Measurements from ENCODE around the gene BDNF. TPM values are rescaled to one million over a fixed set of nuclear protein-coding genes. Genes with fewer than 3 reads are reported as not detected.

The BDNF gene
- polyA plus RNA-seq, 1 donor (not counting 4 experiments of a cell fraction or from before 2014, with no cell fraction given), result 0.35 TPM

- H3K79me2 ChIP-seq (ENCODE audit: control insufficient read depth, insufficient read depth, low read length), result no peaks in the 10 kb centered on the region
- H2AFZ ChIP-seq (ENCODE audit: control insufficient read depth, low read length), result peak overlapping the region; percentile 59
- no peaks in the 10 kb centered on the region for H4K20me1 ChIP-seq (ENCODE audit: control insufficient read depth, extremely low read depth, insufficient read depth, low read length)
- no peak overlapping the region for H3K9ac ChIP-seq (ENCODE audit: control insufficient read depth, extremely low read depth, insufficient read depth, low read length)
- H3K36me3 ChIP-seq (ENCODE audit: control insufficient read depth in 2 of 2, extremely low read depth in 1 of 2, insufficient read depth in 2 of 2, low read length in 2 of 2), result no peaks in the 10 kb centered on the region
- H3K9me1 ChIP-seq (ENCODE audit: control insufficient read depth, extremely low read depth, insufficient read depth, low read length), result no peaks in the 10 kb centered on the region
- peaks cover 15% of the 10 kb centered on the region for H3K4me1 ChIP-seq (ENCODE audit: control insufficient read depth, extremely low read depth, insufficient read depth, low read length)
- TF ChIP-seq EZH2 (IDR thresholded peaks at IDR 0.05; ENCODE audit: low read length) (peak; percentile 7), CTCF (optimal IDR thresholded peaks at IDR 0.05 in 1 of 3, IDR thresholded peaks at IDR 0.05 in 1 of 3, conservative IDR thresholded peaks at IDR 0.05 in 1 of 3; ENCODE audit: extremely low read depth in 1 of 3, insufficient read depth in 2 of 3, low read length in 3 of 3) (peak in 2 of 3 experiments; percentile 7 to 39)
- FAIRE-seq, result no peak
- H3K27me3 ChIP-seq (ENCODE audit: control insufficient read depth, extremely low read depth, insufficient read depth, low read length), result peaks cover 53% of the 10 kb centered on the region
- H3K4me3 ChIP-seq (ENCODE audit: control insufficient read depth in 2 of 3, extremely low read depth in 1 of 3, insufficient read depth in 2 of 3, low read depth in 1 of 3, low read length in 3 of 3), result peak overlapping the region in 2 of 3 experiments; percentile 71
- H3K4me2 ChIP-seq (ENCODE audit: control insufficient read depth, extremely low read depth, insufficient read depth, low read depth, low read length), result peak overlapping the region; percentile 98
- no peak overlapping the region for H3K27ac ChIP-seq (ENCODE audit: control insufficient read depth, insufficient read depth, low read length)
- H3K9me3 ChIP-seq (ENCODE audit: control insufficient read depth, low read depth, low read length), result no peaks in the 10 kb centered on the region
- dilution Hi-C loops (cut with MboI; ENCODE audit: extremely low pct_ligation_motif_present, low sequenced_read_pairs), result no loop called here
- DNase-seq (ENCODE audit: low read depth, low spot score), result no peak
Measured at GRCh38 chr11:27701355-27702105, 1.3 kb upstream of the BDNF start.

DNA sequence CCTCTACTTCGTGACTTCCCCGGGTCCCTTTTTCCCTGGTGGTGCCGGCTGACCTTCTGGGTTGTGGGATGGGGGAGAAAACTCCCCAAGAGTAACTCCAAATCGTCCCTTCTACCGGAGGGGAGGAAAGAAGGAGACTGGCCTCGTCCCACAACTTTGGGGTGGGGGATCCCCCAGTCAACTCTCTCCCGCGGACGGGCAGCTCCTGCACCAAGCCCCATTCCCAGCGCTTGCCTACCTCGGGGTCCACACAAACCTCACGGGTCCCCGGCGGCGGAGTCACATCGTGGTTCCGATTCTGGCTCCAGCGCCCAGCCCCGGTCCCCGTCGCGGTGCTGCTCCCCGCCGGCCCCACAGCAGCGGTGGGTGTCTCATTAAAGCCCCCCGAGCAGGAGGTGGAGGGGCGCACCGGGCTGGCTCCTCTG, 317 bp downstream of the BDNF start:
- peak overlapping the region; percentile 43 for H2AFZ ChIP-seq (ENCODE audit: control insufficient read depth, low read length)
- H3K27me3 ChIP-seq (ENCODE audit: control insufficient read depth, extremely low read depth, insufficient read depth, low read length), result peaks cover 53% of the 10 kb centered on the region
- H3K9ac ChIP-seq (ENCODE audit: control insufficient read depth, extremely low read depth, insufficient read depth, low read length), result no peak overlapping the region
- peak overlapping the region; percentile 72 for H3K4me2 ChIP-seq (ENCODE audit: control insufficient read depth, extremely low read depth, insufficient read depth, low read depth, low read length)
- no peaks in the 10 kb centered on the region for H3K79me2 ChIP-seq (ENCODE audit: control insufficient read depth, insufficient read depth, low read length)
- H3K9me1 ChIP-seq (ENCODE audit: control insufficient read depth, extremely low read depth, insufficient read depth, low read length), result no peaks in the 10 kb centered on the region
- H3K27ac ChIP-seq (ENCODE audit: control insufficient read depth, insufficient read depth, low read length), result no peak overlapping the region
- FAIRE-seq (no peak), DNase-seq (ENCODE audit: low read depth, low spot score) (no peak)
- peak overlapping the region; percentile 28 to 67 (median 36) for H3K4me3 ChIP-seq (ENCODE audit: control insufficient read depth in 2 of 3, extremely low read depth in 1 of 3, insufficient read depth in 2 of 3, low read depth in 1 of 3, low read length in 3 of 3)
- H3K4me1 ChIP-seq (ENCODE audit: control insufficient read depth, extremely low read depth, insufficient read depth, low read length), result peaks cover 15% of the 10 kb centered on the region
- dilution Hi-C loops (cut with MboI; ENCODE audit: extremely low pct_ligation_motif_present, low sequenced_read_pairs), result no loop called here
- H3K36me3 ChIP-seq (ENCODE audit: control insufficient read depth in 2 of 2, extremely low read depth in 1 of 2, insufficient read depth in 2 of 2, low read length in 2 of 2), result no peaks in the 10 kb centered on the region
- no peaks in the 10 kb centered on the region for H4K20me1 ChIP-seq (ENCODE audit: control insufficient read depth, extremely low read depth, insufficient read depth, low read length)
- H3K9me3 ChIP-seq (ENCODE audit: control insufficient read depth, low read depth, low read length), result no peaks in the 10 kb centered on the region
- no peak for TF ChIP-seq CTCF (optimal IDR thresholded peaks at IDR 0.05 in 1 of 3, IDR thresholded peaks at IDR 0.05 in 1 of 3, conservative IDR thresholded peaks at IDR 0.05 in 1 of 3; ENCODE audit: extremely low read depth in 1 of 3, insufficient read depth in 2 of 3, low read length in 3 of 3)
- TF ChIP-seq EZH2 (IDR thresholded peaks at IDR 0.05; ENCODE audit: low read length), result no peak
